GM11168 (cell line): ENCODE measurements around the gene PAX7.

Experiments used
- in situ Hi-C: fragments of 300-500 bp; cut with MboI; formaldehyde crosslinking; loops from one replicate; pipeline ENCODE4 v1.12.0; 2022; ENCODE audit warnings: low sequenced_read_pairs; ENCODE audit not compliant: unreplicated experiment

Gene PAX7

GRCh38 chr1:18618546-18619466, 11.8 kb upstream of the PAX7 start:
- in situ Hi-C loops, result no loop called here

GRCh38 chr1:18619467-18619835, 11.2 kb upstream of the PAX7 start:
- in situ Hi-C loops, result no loop called here

GRCh38 chr1:18628511-18628910, 2.1 kb upstream of the PAX7 start:
- in situ Hi-C loops, result no loop called here

- in situ Hi-C loops, result no loop called here
Observed at GRCh38 chr1:18629659-18630510, 761 bp upstream of the PAX7 start.

GRCh38 chr1:18631496-18632217, 1.0 kb downstream of the PAX7 start:
- in situ Hi-C loops, result no loop called here

- in situ Hi-C loops, result no loop called here
Observed at GRCh38 chr1:18632218-18632588, 1.6 kb downstream of the PAX7 start.

GRCh38 chr1:18632783-18633421, 2.3 kb downstream of the PAX7 start:
- in situ Hi-C loops, result no loop called here

GRCh38 chr1:18633422-18634155, 2.9 kb downstream of the PAX7 start:
- in situ Hi-C loops, result no loop called here

- in situ Hi-C loops, result no loop called here
Observed at GRCh38 chr1:18634276-18634675, 3.6 kb downstream of the PAX7 start.

- in situ Hi-C loops, result no loop called here
Observed at GRCh38 chr1:18635070-18635577, 4.5 kb downstream of the PAX7 start.

- in situ Hi-C loops, result no loop called here
Observed at GRCh38 chr1:18635891-18636595, 5.4 kb downstream of the PAX7 start.

GRCh38 chr1:18636596-18637508, 6.2 kb downstream of the PAX7 start:
- in situ Hi-C loops, result no loop called here

- in situ Hi-C loops, result no loop called here
Observed at GRCh38 chr1:18637511-18637960, 6.9 kb downstream of the PAX7 start.

GRCh38 chr1:18637962-18638834, 7.6 kb downstream of the PAX7 start:
- in situ Hi-C loops, result no loop called here

GRCh38 chr1:18638835-18639364, 8.3 kb downstream of the PAX7 start:
- in situ Hi-C loops, result no loop called here

- in situ Hi-C loops, result no loop called here
Observed at GRCh38 chr1:18639368-18640055, 8.9 kb downstream of the PAX7 start.
